Measurements from ENCODE around the gene ZNF556. TPM values are rescaled to one million over a fixed set of nuclear protein-coding genes. Genes with fewer than 3 reads are reported as not detected.

Gene ZNF556
- total and polyA plus RNA-seq, 12 donors = 0.03 to 0.45 (median 0.11) TPM; not detected in 3

GRCh38 chr19:2827840-2828489, 39.2 kb upstream of the ZNF556 start:
- Histone ChIP-seq H3K9me3 (replicated peaks in 1 of 3) (peaks cover 0 to 27% (median 5%) of the 10 kb centered on the region in 3 donors), H3K36me3 (replicated peaks in 1 of 2) (peaks cover 0 to 5% of the 10 kb centered on the region in 2 donors), H3K4me3 (no peak overlapping the region), H3K27ac (no peak overlapping the region), H3K4me1 (replicated peaks in 1 of 2) (no peaks in the 10 kb centered on the region), H3K27me3 (no peaks in the 10 kb centered on the region)
- TF ChIP-seq POLR2A (IDR thresholded peaks at IDR 0.05) (no peak), CTCF (IDR thresholded peaks at IDR 0.05) (no peak)
- intact Hi-C loops (cut with DNase I) = no loop called here
- peak in 1 of 7 donors; percentile 14 for DNase-seq
- WGBS, 4 donors = 90 to 95% (median 94%) methylated on average over 12 to 13 of the region's 13 CpGs

DNA sequence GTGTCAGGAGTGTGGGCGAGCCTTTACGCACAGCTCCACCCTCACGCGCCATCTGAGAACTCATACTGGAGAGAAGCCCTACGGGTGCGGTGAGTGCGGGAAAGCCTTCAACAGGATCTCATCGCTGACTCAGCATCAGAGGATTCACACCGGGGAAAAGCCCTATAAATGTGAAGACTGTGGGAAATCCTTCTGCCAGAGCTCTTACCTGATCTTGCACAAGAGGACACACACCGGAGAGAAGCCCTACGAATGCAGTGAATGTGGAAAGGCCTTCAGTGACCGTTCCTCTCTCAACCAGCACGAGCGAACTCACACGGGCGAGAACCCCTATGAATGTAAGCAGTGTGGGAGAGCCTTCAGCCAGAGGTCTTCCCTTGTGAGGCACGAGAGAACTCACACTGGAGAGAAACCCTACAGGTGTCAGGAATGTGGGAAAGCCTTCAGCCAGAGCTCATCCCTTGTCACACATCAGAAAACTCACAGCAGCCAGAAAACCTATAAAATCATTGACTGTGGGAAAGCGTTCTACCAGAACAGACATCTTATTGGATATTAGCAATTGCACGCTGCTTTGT, 32.8 kb upstream of the ZNF556 start:
- Histone ChIP-seq H3K4me3 (no peak overlapping the region), H3K27ac (no peak overlapping the region), H3K36me3 (replicated peaks in 1 of 2) (peaks cover 0 to 8% of the 10 kb centered on the region in 2 donors), H3K4me1 (replicated peaks in 1 of 2) (no peaks in the 10 kb centered on the region), H3K9me3 (replicated peaks in 1 of 3) (peaks cover 3 to 87% (median 5%) of the 10 kb centered on the region in 3 donors), H3K27me3 (no peaks in the 10 kb centered on the region)
- whole genome bisulfite sequencing, 4 donors = 93 to 98% (median 95%) methylated on average over 18 to 19 of the region's 19 CpGs
- intact Hi-C loops (cut with DNase I) = no loop called here
- no peak for TF ChIP-seq POLR2A (IDR thresholded peaks at IDR 0.05)
- TF ChIP-seq CTCF (IDR thresholded peaks at IDR 0.05) = no peak
- DNase-seq = no peak

GRCh38 chr19:2837430-2837829, 29.7 kb upstream of the ZNF556 start:
- H3K27ac ChIP-seq = no peak overlapping the region
- intact Hi-C loops (cut with DNase I) = no loop called here
- no peak overlapping the region for H3K4me3 ChIP-seq
- no peaks in the 10 kb centered on the region for H3K27me3 ChIP-seq
- H3K36me3 ChIP-seq (replicated peaks in 1 of 2) = peaks cover 0 to 8% of the 10 kb centered on the region in 2 donors
- H3K9me3 ChIP-seq (replicated peaks in 1 of 3) = peaks cover 3 to 69% (median 3%) of the 10 kb centered on the region in 3 donors
- 87 to 95% (median 90%) methylated on average over 4 of the region's 4 CpGs for WGBS, 4 donors
- TF ChIP-seq CTCF (IDR thresholded peaks at IDR 0.05) (no peak), POLR2A (IDR thresholded peaks at IDR 0.05) (no peak)
- peaks cover 0 to 6% of the 10 kb centered on the region in 2 donors for H3K4me1 ChIP-seq (replicated peaks in 1 of 2)
- DNase-seq = no peak

GRCh38 chr19:2840794-2841791, 26.0 kb upstream of the ZNF556 start, which contains the start of gene ZNF555:
TSS of gene ZNF555 (plus strand) at chr19:2841475. CDS start at chr19:2841573, 98 bp downstream.
- H3K36me3 ChIP-seq (replicated peaks in 1 of 2) = no peaks in the 10 kb centered on the region
- TF ChIP-seq CTCF (IDR thresholded peaks at IDR 0.05) (peak; percentile 31 to 68 (median 51)), POLR2A (IDR thresholded peaks at IDR 0.05) (peak; percentile 13 to 76)
- WGBS, 4 donors = 0 to 3% (median 0%) methylated on average over 17 to 106 of the region's 106 CpGs
- no peaks in the 10 kb centered on the region for H3K27me3 ChIP-seq
- intact Hi-C loops (cut with DNase I) = no loop called here
- peaks cover 0 to 32% (median 0%) of the 10 kb centered on the region in 3 donors for H3K9me3 ChIP-seq (replicated peaks in 1 of 3)
- DNase-seq = peak; percentile 100
- peak within 1 kb of the TSS; percentile 18 to 91 (median 86) for H3K27ac ChIP-seq
- H3K4me1 ChIP-seq (replicated peaks in 1 of 2) = peaks cover 0 to 9% of the 10 kb centered on the region in 2 donors
- H3K4me3 ChIP-seq = peak within 1 kb of the TSS; percentile 65 to 93 (median 79)

Measured in adrenal gland (tissue), 12 donors.